Keratinocyte (primary cell): Measurements from ENCODE around the gene NPLOC4. TPM values are rescaled to one million over a fixed set of nuclear protein-coding genes. Genes with fewer than 3 reads are reported as not detected.

Experiments
- DNase-seq: peaks from one replicate; pipeline ENCODE4 v3.0.0-alpha.2; 2011; ENCODE audit warnings: low read depth, missing footprints, low spot score
- FAIRE-seq: peaks from 2 replicates; lab custom pipeline; 2011; peaks lifted over from hg19 to GRCh38; lab: Jason Lieb, UNC
- H2AFZ ChIP-seq: 2 replicates; pipeline ENCODE4 v1.6.0; 2012; ENCODE audit warnings: low read length, control low read depth, inconsistent platforms; ENCODE audit not compliant: control insufficient read depth
- H3K27ac ChIP-seq: 2 replicates; pipeline ENCODE4 v1.5.1; 2011; ENCODE audit warnings: low read length; ENCODE audit not compliant: control insufficient read depth, insufficient read depth
- H3K27me3 ChIP-seq: 3 replicates; pipeline ENCODE4 v1.6.0; 2011; ENCODE audit warnings: low read length; ENCODE audit not compliant: control insufficient read depth, insufficient read depth; ENCODE audit errors: extremely low read depth
- H3K36me3 ChIP-seq, 2 experiments: 2 replicates in 1 of 2; 3 replicates in 1 of 2; pipeline ENCODE4 v1.5.1; 2011; ENCODE audit warnings: low read length in 2 of 2, mild to moderate bottlenecking in 1 of 2; ENCODE audit not compliant: control insufficient read depth in 2 of 2, insufficient read depth in 2 of 2; ENCODE audit errors: extremely low read depth in 1 of 2
- H3K4me1 ChIP-seq: 3 replicates; pipeline ENCODE4 v1.5.1; 2011; ENCODE audit warnings: low read length; ENCODE audit not compliant: control insufficient read depth, insufficient read depth; ENCODE audit errors: extremely low read depth
- H3K4me2 ChIP-seq: 3 replicates; pipeline ENCODE4 v1.6.0; 2011; ENCODE audit warnings: low read depth, low read length; ENCODE audit not compliant: control insufficient read depth, insufficient read depth; ENCODE audit errors: extremely low read depth
- H3K4me3 ChIP-seq, 3 experiments: fragments of 200-600 bp in 1 of 3; sonication (generic) in 1 of 3; 2 replicates in 2 of 3; 3 replicates in 1 of 3; pipeline ENCODE4 v1.5.1; 2011 to 2016; ENCODE audit warnings: low read length in 3 of 3, mild to moderate bottlenecking in 3 of 3, control low read depth in 2 of 3, inconsistent platforms in 1 of 3, low read depth in 1 of 3, mixed read lengths in 1 of 3, mixed run types in 1 of 3, moderate library complexity in 1 of 3; ENCODE audit not compliant: control insufficient read depth in 2 of 3, insufficient read depth in 2 of 3; ENCODE audit errors: extremely low read depth in 1 of 3
- H3K79me2 ChIP-seq: 2 replicates; pipeline ENCODE4 v1.6.0; 2012; ENCODE audit warnings: low read length; ENCODE audit not compliant: control insufficient read depth, insufficient read depth
- H3K9ac ChIP-seq: 3 replicates; pipeline ENCODE4 v1.6.0; 2011; ENCODE audit warnings: low read length; ENCODE audit not compliant: control insufficient read depth, insufficient read depth; ENCODE audit errors: extremely low read depth
- H3K9me1 ChIP-seq: 3 replicates; pipeline ENCODE4 v1.6.0; 2011; ENCODE audit warnings: low read length; ENCODE audit not compliant: control insufficient read depth, insufficient read depth; ENCODE audit errors: extremely low read depth
- H3K9me3 ChIP-seq: 2 replicates; pipeline ENCODE4 v1.5.1; 2012; ENCODE audit warnings: low read depth, low read length; ENCODE audit not compliant: control insufficient read depth
- H4K20me1 ChIP-seq: 3 replicates; pipeline ENCODE4 v1.6.0; 2011; ENCODE audit warnings: low read length; ENCODE audit not compliant: control insufficient read depth, insufficient read depth; ENCODE audit errors: extremely low read depth
- EZH2 ChIP-seq: IDR thresholded peaks from one replicate; pipeline ENCODE4 v1.6.1; 2012; ENCODE audit warnings: inconsistent platforms, mild to moderate bottlenecking, low read length, moderate library complexity
- dilution Hi-C: fragments of 300-500 bp; cut with MboI; formaldehyde crosslinking; loops from one replicate; pipeline ENCODE4 v1.7.0; 2020; ENCODE audit warnings: low sequenced_read_pairs; ENCODE audit not compliant: extremely low pct_ligation_motif_present
- polyA plus RNA-seq, 5 experiments: library from polyadenylated mRNA; depleted of rRNA in 3 of 5; stranded (reverse) in 3 of 5; stranded (forward) in 1 of 5; unstranded in 1 of 5; fragments of >200 nt; gene quantifications; 1 replicate in 1 of 5; 2 replicates in 3 of 5; 3 replicates in 1 of 5; pipeline versions ENCODE4 v1.2.1 to v1.2.3, GENCODE V29; 2011 to 2012; ENCODE audit warnings: missing spikeins in 2 of 5, low read depth in 1 of 5, low replicate concordance in 1 of 5
- TF ChIP-seq, protein P1 (sequence below), 3 experiments: IDR thresholded peaks in 1 of 3; conservative IDR thresholded peaks in 1 of 3; optimal IDR thresholded peaks in 1 of 3; 2 replicates in 2 of 3; 3 replicates in 1 of 3; pipeline versions ENCODE3 to v1.5.1; 2011; ENCODE audit warnings: low read length in 3 of 3, mild to moderate bottlenecking in 3 of 3, moderate library complexity in 2 of 3, control low read depth in 1 of 3, inconsistent platforms in 1 of 3; ENCODE audit not compliant: insufficient read depth in 2 of 3; ENCODE audit errors: extremely low read depth in 1 of 3

Gene NPLOC4
- polyA plus RNA-seq, 1 donor (not counting 4 experiments of a cell fraction or from before 2014, with no cell fraction given) = 64.0 TPM

DNA sequence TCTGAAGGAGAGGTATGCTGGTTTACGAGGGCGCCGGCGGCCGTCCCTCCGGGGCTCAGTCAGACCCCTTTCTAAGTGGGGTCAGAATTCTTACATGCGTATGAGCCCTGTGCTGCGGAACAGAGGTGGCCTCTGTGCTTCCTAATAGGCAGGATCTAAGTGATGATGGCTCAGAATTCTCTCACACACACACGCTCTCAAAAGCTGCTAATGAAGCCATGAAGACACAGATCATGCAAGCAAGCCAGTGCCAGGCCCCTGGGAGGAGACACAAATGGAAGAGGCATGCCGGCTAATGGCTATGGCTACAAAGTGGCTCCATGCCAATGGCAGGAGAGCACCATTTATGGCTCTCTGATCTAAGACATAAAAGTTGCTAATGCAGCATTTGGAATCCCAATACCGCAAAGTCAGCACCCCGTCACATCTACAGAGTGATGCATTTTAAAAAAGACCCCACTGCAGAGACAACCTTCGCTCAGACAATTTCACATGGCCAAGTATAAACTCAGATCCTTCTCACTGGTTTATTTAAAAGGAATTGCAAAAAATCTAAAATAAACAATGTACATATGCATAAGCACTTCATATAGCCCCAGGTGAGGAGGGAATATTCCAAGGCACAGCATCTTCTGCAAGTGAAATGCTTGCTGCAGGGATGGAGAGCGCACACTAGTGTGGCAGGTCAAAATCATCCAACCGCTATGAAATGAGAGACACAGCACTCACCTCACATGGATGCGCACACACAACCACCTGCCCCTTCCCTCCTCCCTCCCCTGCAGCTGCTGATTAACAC, 24.5 kb downstream of the NPLOC4 start:
- dilution Hi-C loops = no loop called here
- Histone ChIP-seq H3K4me3 (no peak overlapping the region), H3K27me3 (no peaks in the 10 kb centered on the region), H4K20me1 (peaks cover 19% of the 10 kb centered on the region), H3K9me1 (peaks cover 3% of the 10 kb centered on the region), H3K36me3 (peaks cover 35 to 42% of the 10 kb centered on the region in 2 experiments), H3K4me2 (no peak overlapping the region), H3K79me2 (peaks cover 55% of the 10 kb centered on the region), H3K9ac (no peak overlapping the region), H2AFZ (no peak overlapping the region), H3K27ac (no peak overlapping the region), H3K9me3 (no peaks in the 10 kb centered on the region), H3K4me1 (no peaks in the 10 kb centered on the region)
- FAIRE-seq (no peak), DNase-seq (no peak)
- TF ChIP-seq, protein P1, sequence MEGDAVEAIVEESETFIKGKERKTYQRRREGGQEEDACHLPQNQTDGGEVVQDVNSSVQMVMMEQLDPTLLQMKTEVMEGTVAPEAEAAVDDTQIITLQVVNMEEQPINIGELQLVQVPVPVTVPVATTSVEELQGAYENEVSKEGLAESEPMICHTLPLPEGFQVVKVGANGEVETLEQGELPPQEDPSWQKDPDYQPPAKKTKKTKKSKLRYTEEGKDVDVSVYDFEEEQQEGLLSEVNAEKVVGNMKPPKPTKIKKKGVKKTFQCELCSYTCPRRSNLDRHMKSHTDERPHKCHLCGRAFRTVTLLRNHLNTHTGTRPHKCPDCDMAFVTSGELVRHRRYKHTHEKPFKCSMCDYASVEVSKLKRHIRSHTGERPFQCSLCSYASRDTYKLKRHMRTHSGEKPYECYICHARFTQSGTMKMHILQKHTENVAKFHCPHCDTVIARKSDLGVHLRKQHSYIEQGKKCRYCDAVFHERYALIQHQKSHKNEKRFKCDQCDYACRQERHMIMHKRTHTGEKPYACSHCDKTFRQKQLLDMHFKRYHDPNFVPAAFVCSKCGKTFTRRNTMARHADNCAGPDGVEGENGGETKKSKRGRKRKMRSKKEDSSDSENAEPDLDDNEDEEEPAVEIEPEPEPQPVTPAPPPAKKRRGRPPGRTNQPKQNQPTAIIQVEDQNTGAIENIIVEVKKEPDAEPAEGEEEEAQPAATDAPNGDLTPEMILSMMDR (optimal IDR thresholded peaks at IDR 0.05 in 1 of 3, IDR thresholded peaks at IDR 0.05 in 1 of 3, conservative IDR thresholded peaks at IDR 0.05 in 1 of 3; ENCODE audit: extremely low read depth in 1 of 3, insufficient read depth in 2 of 3, low read length in 3 of 3) = no peak
- TF ChIP-seq EZH2 = no peak

DNA sequence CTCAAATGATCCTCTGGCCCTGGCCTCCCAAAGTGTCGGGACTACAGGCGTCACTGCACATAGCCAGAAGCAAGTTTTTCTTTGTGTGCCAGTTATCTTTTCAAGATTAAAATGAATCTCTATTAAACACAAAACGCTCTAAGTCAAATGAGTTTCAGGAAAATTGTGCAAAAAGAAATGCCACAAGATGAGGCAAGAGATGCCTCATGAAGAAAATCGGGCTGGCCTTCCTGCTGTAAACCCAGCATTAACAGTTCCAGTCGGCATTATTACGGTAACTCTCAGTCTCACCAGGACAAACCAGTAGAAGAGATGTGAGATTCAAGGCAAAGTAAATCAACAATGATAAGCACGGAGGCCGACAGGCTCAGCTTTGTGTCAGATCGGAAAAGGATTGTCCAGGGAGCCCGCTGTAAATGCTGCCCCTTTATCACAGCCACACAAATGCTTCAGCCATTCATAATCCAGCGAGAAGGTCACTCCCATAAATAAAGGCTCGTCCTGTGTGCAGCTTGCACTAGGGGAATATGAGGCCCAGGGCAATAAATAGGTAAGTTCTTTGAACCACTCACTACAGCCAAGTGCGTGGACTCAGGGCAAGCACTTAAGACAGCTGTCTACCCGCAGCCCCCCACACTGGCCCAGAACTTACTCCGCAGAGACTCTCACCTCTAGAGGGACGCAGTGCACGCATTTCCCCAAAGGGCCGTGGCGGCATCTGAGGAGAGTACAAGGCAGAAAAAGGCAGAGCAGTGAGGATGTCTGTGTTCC, 27.2 kb downstream of the NPLOC4 start:
- Histone ChIP-seq H3K27me3 (no peaks in the 10 kb centered on the region), H2AFZ (no peak overlapping the region), H3K79me2 (peaks cover 34% of the 10 kb centered on the region), H4K20me1 (peaks cover 14% of the 10 kb centered on the region), H3K27ac (no peak overlapping the region), H3K36me3 (peaks cover 35 to 48% of the 10 kb centered on the region in 2 experiments), H3K9ac (no peak overlapping the region), H3K4me3 (no peak overlapping the region), H3K9me3 (no peaks in the 10 kb centered on the region), H3K4me1 (no peaks in the 10 kb centered on the region), H3K9me1 (peaks cover 3% of the 10 kb centered on the region), H3K4me2 (no peak overlapping the region)
- FAIRE-seq (no peak), DNase-seq (no peak)
- dilution Hi-C loops = no loop called here
- no peak for TF ChIP-seq EZH2
- TF ChIP-seq, protein P1 (optimal IDR thresholded peaks at IDR 0.05 in 1 of 3, IDR thresholded peaks at IDR 0.05 in 1 of 3, conservative IDR thresholded peaks at IDR 0.05 in 1 of 3; ENCODE audit: extremely low read depth in 1 of 3, insufficient read depth in 2 of 3, low read length in 3 of 3) = no peak
